Peyer's patch (tissue), 4 donors: Measurements from ENCODE around the gene MED8.

Experiments used
- CTCF ChIP-seq, 6 experiments: fragments of 450-650 bp in 4 of 6; fragments of 200-600 bp in 2 of 6; sonication (generic) in 1 of 6; IDR thresholded peaks; one replicate each; pipeline ENCODE4 v1.5.1; 2017 to 2019; ENCODE audit warnings: antibody characterized with exemption in 6 of 6, mild to moderate bottlenecking in 3 of 6, moderate library complexity in 1 of 6
- POLR2A ChIP-seq, 2 donors: fragments of 450-650 bp; IDR thresholded peaks; one replicate each; pipeline ENCODE4 v1.5.1; 2017; ENCODE audit warnings: antibody characterized with exemption in 2 of 2, mild to moderate bottlenecking in 2 of 2, moderate library complexity in 2 of 2

DNA sequence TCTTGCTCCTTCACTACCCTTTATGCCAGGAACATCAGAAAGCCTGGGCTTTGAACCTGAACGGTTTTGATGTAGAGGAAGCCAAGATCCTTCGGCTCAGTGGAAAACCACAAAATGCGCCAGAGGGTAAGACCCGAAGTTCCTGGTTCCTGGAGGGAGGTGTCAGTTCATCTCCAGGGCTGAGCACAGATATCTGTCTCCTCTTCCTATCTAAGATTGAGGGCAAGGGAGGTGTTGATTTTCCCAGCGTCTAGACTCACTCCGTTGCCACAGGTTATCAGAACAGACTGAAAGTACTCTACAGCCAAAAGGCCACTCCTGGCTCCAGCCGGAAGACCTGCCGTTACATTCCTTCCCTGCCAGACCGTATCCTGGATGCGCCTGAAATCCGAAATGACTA lies 29.9 kb downstream of the MED8 start:
- TF ChIP-seq POLR2A (IDR thresholded peaks at IDR 0.05) (no peak), CTCF (IDR thresholded peaks at IDR 0.05) (no peak)
